Kidney (tissue), 14 donors: ENCODE results near the gene CCSER1. TPM values are rescaled to one million over a fixed set of nuclear protein-coding genes. Genes with fewer than 3 reads are reported as not detected.
A peak's percentile ranks its signal among the peaks of the same experiment; 100 is the strongest.

Source experiments
- DNase-seq, 5 donors: peaks; one replicate each; pipeline ENCODE4 v3.0.0-alpha.2; 2013 to 2020
- FAIRE-seq: peaks from 2 replicates; lab custom pipeline; 2012; peaks lifted over from hg19 to GRCh38; lab: Jason Lieb, UNC
- H3K27ac ChIP-seq, 2 donors: one replicate each; pipeline ENCODE4 v1.7.0; 2013; ENCODE audit warnings: low read depth in 2 of 2, low read length in 2 of 2, inconsistent platforms in 1 of 2
- H3K27me3 ChIP-seq: one replicate; pipeline ENCODE4 v1.7.1; 2013; ENCODE audit warnings: low read length, inconsistent platforms; ENCODE audit not compliant: control insufficient read depth, insufficient read depth
- H3K36me3 ChIP-seq, 3 donors: one replicate each; pipeline versions ENCODE4 v1.7.0 to v1.7.1; 2013; ENCODE audit warnings: low read length in 3 of 3, control low read depth in 1 of 3, inconsistent platforms in 1 of 3; ENCODE audit not compliant: insufficient read depth in 3 of 3, control insufficient read depth in 2 of 3
- H3K4me1 ChIP-seq, 3 donors: one replicate each; pipeline versions ENCODE4 v1.7.0 to v1.7.1; 2013; ENCODE audit warnings: low read length in 3 of 3, inconsistent platforms in 1 of 3, low read depth in 1 of 3; ENCODE audit not compliant: control insufficient read depth in 2 of 3, insufficient read depth in 2 of 3
- H3K4me3 ChIP-seq, 3 donors: one replicate each; pipeline versions ENCODE4 v1.7.0 to v1.8.1; 2013; ENCODE audit warnings: low read length in 3 of 3, control low read depth in 1 of 3, inconsistent platforms in 1 of 3
- H3K9ac ChIP-seq, 3 donors: one replicate each; pipeline versions ENCODE4 v1.7.0 to v1.7.1; 2013; ENCODE audit warnings: low read length in 3 of 3, control low read depth in 1 of 3, inconsistent platforms in 1 of 3
- H3K9me3 ChIP-seq, 3 donors: one replicate each; pipeline versions ENCODE4 v1.7.0 to v1.7.1; 2013; ENCODE audit warnings: low read length in 3 of 3, control low read depth in 1 of 3, inconsistent platforms in 1 of 3; ENCODE audit not compliant: control insufficient read depth in 2 of 3, insufficient read depth in 1 of 3
- CTCF ChIP-seq: IDR thresholded peaks from 3 replicates; pipeline ENCODE4 v1.5.1; 2012; ENCODE audit warnings: mild to moderate bottlenecking, moderate library complexity, borderline replicate concordance; ENCODE audit not compliant: insufficient read depth; ENCODE audit errors: extremely low read depth
- intact Hi-C: fragments of 100-400 bp; cut with DNase I; formaldehyde crosslinking; loops from one replicate; pipeline ENCODE4 v1.11.1; 2022
- polyA plus RNA-seq: library from polyadenylated mRNA; stranded (reverse); fragments of 350-450 nt; fragmentation: Illumina TruSeq; extraction: RNeasy Lipid Tissue Mini Kit (QIAGEN cat#74804); gene quantifications from one replicate; pipeline ENCODE4 v1.2.3, GENCODE V29; 2014; ENCODE audit warnings: low read depth, low replicate concordance; ENCODE audit not compliant: insufficient read depth
- total RNA-seq: library from RNA; stranded (reverse); fragmentation: NEBNext Ultra II Directional; extraction: Animal tissue kit (Norgen Biotek cat#: 25700); gene quantifications from one replicate; pipeline ENCODE4 v1.2.1, GENCODE V29; 2021
- donor health status: control.
- donor health status: control.
- donor health status: control.
- donor health status: control.
- donor health status: control.
- donor health status: DM: yes; HTN: yes; CAD: no.
- donor health status: Normal renal cell carcinoma (clear cell type).

The CCSER1 gene
- total and polyA plus RNA-seq, 2 donors from 2014 or later = 4.2 to 26.8 TPM

DNA sequence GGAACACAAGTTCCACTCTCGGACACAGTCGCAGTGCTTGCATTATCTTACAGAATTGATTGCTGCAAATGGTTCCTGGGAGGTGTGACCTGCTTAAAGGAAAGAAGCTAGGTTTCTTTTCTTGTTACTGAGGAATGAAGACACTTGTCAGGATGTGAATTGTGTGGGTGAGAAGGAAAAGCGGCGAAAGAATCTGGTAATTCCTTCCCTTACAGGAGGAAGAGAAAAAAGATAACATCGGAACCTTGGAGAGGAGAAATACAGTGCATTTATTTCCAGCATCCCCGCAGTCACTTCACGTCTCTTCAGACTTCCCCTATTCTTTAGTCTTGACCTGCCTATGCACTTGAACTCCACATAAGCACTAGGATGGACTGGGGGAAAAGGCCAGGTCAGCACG is 389 bp upstream of the CCSER1 start:
- peak overlapping the region in 2 of 3 donors; percentile 16 to 28 for H3K9ac ChIP-seq
- TF ChIP-seq CTCF = no peak
- peak overlapping the region; percentile 40 to 74 (median 66) for H3K4me3 ChIP-seq
- no peaks in the 10 kb centered on the region for H3K9me3 ChIP-seq
- H3K27me3 ChIP-seq = no peaks in the 10 kb centered on the region
- intact Hi-C loops = no loop called here
- H3K36me3 ChIP-seq = no peaks in the 10 kb centered on the region
- DNase-seq (peak in 1 of 5 donors; percentile 2), FAIRE-seq (no peak)
- H3K4me1 ChIP-seq = no peaks in the 10 kb centered on the region
- peak overlapping the region in 1 of 2 donors; percentile 91 for H3K27ac ChIP-seq

DNA sequence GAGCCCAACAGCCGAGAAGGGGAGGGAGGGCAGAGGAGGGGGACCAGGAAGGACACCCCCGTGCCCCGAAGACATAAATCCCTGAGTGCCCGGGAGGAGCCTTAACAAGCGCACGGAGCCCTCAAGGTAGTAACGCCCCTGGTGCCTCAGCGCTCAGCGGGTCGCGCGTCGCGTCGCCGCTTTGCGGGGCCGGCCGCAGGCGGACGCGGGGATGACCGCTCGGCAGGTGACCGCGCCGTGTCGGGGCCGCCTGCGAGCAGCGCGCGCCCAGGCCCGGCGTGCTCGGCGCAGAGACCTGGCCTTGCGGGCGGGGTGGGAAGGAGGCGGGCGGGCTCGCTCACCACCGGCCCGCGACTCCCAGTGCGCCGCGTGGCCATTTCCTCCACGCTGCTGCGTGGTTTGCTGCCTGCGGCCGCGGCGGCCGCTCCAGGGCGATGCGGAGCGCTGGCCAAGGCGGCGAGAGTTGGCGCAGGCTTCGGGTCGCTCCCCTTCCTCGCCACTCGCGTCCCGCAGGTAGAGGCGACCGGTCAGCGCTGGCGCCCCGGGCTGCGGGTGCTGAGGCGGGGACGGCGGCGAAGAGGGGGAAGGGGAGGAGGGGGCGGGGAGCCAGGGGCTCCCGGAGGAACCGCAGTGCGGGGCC is 632 bp downstream of the CCSER1 start:
- Histone ChIP-seq H3K9ac (peak overlapping the region in 2 of 3 donors; percentile 70 to 90), H3K4me3 (peak overlapping the region; percentile 66 to 86 (median 72)), H3K4me1 (no peaks in the 10 kb centered on the region), H3K27ac (peak overlapping the region; percentile 90 to 91), H3K9me3 (no peaks in the 10 kb centered on the region), H3K27me3 (no peaks in the 10 kb centered on the region), H3K36me3 (no peaks in the 10 kb centered on the region)
- TF ChIP-seq CTCF = no peak
- no peak for FAIRE-seq
- intact Hi-C loops = no loop called here
- DNase-seq = peak in 2 of 5 donors; percentile 62 to 73

DNA sequence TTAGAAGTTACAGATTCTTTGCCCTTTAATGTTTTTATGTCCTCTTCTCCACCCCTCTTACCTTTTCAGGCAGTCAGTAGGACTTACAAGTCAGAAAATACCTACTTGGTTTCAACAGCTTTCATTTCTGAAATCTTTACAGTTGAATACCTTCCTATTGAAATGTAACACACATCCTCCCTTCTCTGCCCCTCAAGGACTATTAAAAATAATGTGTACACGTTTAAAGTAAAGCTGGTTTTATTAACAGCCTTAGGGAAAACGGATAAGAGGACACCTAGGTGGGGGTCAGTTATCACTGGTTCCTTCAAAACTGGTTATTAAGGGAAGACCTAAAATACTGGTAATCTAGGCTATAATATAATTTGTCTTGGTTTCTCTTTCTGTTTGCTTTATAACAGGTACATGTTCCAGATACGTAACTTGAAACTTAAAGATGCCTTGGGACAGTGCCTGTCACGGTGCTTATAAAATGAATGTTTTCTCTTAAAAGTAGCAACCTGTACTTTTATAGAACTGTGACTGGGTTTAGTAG is 1.8 kb downstream of the CCSER1 start:
- Histone ChIP-seq H3K9me3 (no peaks in the 10 kb centered on the region), H3K4me1 (no peaks in the 10 kb centered on the region), H3K27ac (peak overlapping the region; percentile 90 to 91), H3K27me3 (no peaks in the 10 kb centered on the region), H3K36me3 (no peaks in the 10 kb centered on the region), H3K9ac (peak overlapping the region in 2 of 3 donors; percentile 54 to 63), H3K4me3 (peak overlapping the region; percentile 66 to 86 (median 68))
- FAIRE-seq (no peak), DNase-seq (peak in 2 of 5 donors; percentile 30 to 57)
- intact Hi-C loops = no loop called here
- no peak for TF ChIP-seq CTCF
